Measurements from ENCODE around the gene SLC26A5. TPM values are rescaled to one million over a fixed set of nuclear protein-coding genes. Genes with fewer than 3 reads are reported as not detected.

Gene SLC26A5
- total and polyA plus RNA-seq, 11 donors: not detected

- Histone ChIP-seq H3K4me3 (no peak overlapping the region), H3K27ac (no peak overlapping the region), H3K4me1 (no peaks in the 10 kb centered on the region), H3K27me3 (peaks cover 0 to 10% (median 0%) of the 10 kb centered on the region in 9 donors), H3K36me3 (no peaks in the 10 kb centered on the region), H3K9me3 (no peaks in the 10 kb centered on the region)
- no peak for DNase-seq
- WGBS, 4 donors: 35 to 52% (median 48%) methylated on average over 5 of the region's 5 CpGs
- no peak for ATAC-seq
- TF ChIP-seq CTCF (IDR thresholded peaks at IDR 0.05) (no peak), POLR2A (IDR thresholded peaks at IDR 0.05) (no peak)
- intact Hi-C loops (cut with DNase I): no loop called here
These were observed 28.9 kb upstream of the SLC26A5 start for GRCh38 chr7:103474956-103475355.

- H3K4me3 ChIP-seq: no peak overlapping the region
- no peaks in the 10 kb centered on the region for H3K4me1 ChIP-seq
- no peak for ATAC-seq
- intact Hi-C loops (cut with DNase I): no loop called here
- TF ChIP-seq CTCF (IDR thresholded peaks at IDR 0.05) (no peak), POLR2A (IDR thresholded peaks at IDR 0.05) (no peak)
- H3K36me3 ChIP-seq: no peaks in the 10 kb centered on the region
- no peak for DNase-seq
- H3K27me3 ChIP-seq: peaks cover 0 to 4% (median 0%) of the 10 kb centered on the region in 9 donors
- no peaks in the 10 kb centered on the region for H3K9me3 ChIP-seq
- WGBS, 4 donors: 79 to 90% (median 85%) methylated on average over 4 of the region's 4 CpGs
- no peak overlapping the region for H3K27ac ChIP-seq
These were observed 23.3 kb upstream of the SLC26A5 start for GRCh38 chr7:103469095-103469948.

GRCh38 chr7:103466814-103467213 is 20.8 kb upstream of the SLC26A5 start:
- no peaks in the 10 kb centered on the region for H3K9me3 ChIP-seq
- ATAC-seq (no peak), DNase-seq (no peak)
- no peak overlapping the region for H3K27ac ChIP-seq
- H3K27me3 ChIP-seq: peaks cover 0 to 4% (median 0%) of the 10 kb centered on the region in 9 donors
- no peak overlapping the region for H3K4me3 ChIP-seq
- intact Hi-C loops (cut with DNase I): no loop called here
- H3K36me3 ChIP-seq: no peaks in the 10 kb centered on the region
- no peaks in the 10 kb centered on the region for H3K4me1 ChIP-seq
- 35 to 46% (median 44%) methylated on average over 3 of the region's 3 CpGs for WGBS, 4 donors
- TF ChIP-seq CTCF (IDR thresholded peaks at IDR 0.05) (no peak), POLR2A (IDR thresholded peaks at IDR 0.05) (no peak)

GRCh38 chr7:103462358-103462757 is 16.4 kb upstream of the SLC26A5 start:
- ATAC-seq (no peak), DNase-seq (no peak)
- intact Hi-C loops (cut with DNase I): no loop called here
- no peaks in the 10 kb centered on the region for H3K36me3 ChIP-seq
- H3K27ac ChIP-seq: no peak overlapping the region
- no peaks in the 10 kb centered on the region for H3K27me3 ChIP-seq
- H3K4me3 ChIP-seq: no peak overlapping the region
- peaks cover 0 to 6% (median 0%) of the 10 kb centered on the region in 12 donors for H3K9me3 ChIP-seq
- WGBS, 4 donors: 82 to 90% (median 85%) methylated on average over 3 to 7 of the region's 7 CpGs
- no peaks in the 10 kb centered on the region for H3K4me1 ChIP-seq
- no peak for TF ChIP-seq POLR2A (IDR thresholded peaks at IDR 0.05)
